Retinal pigment epithelial cell (primary cell): ENCODE data around the gene ANO10.

ENCODE experiments used
- DNase-seq: peaks from one replicate; pipeline ENCODE4 v3.0.0-alpha.2; 2010; ENCODE audit warnings: low read depth
- H3K4me3 ChIP-seq: 2 replicates; pipeline ENCODE4 v1.5.1; 2011; ENCODE audit warnings: mild to moderate bottlenecking, low read length, control low read depth, moderate library complexity
- TF ChIP-seq, protein P1 (sequence below): conservative IDR thresholded peaks from 2 replicates; pipeline ENCODE4 v1.5.1; 2011; ENCODE audit warnings: low read depth, low read length, control low read depth, inconsistent platforms

Gene ANO10

GRCh38 chr3:43512754-43513404, 108.9 kb downstream of the ANO10 start:
- DNase-seq, result no peak
- TF ChIP-seq, protein P1, sequence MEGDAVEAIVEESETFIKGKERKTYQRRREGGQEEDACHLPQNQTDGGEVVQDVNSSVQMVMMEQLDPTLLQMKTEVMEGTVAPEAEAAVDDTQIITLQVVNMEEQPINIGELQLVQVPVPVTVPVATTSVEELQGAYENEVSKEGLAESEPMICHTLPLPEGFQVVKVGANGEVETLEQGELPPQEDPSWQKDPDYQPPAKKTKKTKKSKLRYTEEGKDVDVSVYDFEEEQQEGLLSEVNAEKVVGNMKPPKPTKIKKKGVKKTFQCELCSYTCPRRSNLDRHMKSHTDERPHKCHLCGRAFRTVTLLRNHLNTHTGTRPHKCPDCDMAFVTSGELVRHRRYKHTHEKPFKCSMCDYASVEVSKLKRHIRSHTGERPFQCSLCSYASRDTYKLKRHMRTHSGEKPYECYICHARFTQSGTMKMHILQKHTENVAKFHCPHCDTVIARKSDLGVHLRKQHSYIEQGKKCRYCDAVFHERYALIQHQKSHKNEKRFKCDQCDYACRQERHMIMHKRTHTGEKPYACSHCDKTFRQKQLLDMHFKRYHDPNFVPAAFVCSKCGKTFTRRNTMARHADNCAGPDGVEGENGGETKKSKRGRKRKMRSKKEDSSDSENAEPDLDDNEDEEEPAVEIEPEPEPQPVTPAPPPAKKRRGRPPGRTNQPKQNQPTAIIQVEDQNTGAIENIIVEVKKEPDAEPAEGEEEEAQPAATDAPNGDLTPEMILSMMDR, result no peak
- H3K4me3 ChIP-seq, result no peak overlapping the region

GRCh38 chr3:43506644-43507043, 115.2 kb downstream of the ANO10 start:
- TF ChIP-seq, protein P1, result no peak
- no peak overlapping the region for H3K4me3 ChIP-seq

DNA sequence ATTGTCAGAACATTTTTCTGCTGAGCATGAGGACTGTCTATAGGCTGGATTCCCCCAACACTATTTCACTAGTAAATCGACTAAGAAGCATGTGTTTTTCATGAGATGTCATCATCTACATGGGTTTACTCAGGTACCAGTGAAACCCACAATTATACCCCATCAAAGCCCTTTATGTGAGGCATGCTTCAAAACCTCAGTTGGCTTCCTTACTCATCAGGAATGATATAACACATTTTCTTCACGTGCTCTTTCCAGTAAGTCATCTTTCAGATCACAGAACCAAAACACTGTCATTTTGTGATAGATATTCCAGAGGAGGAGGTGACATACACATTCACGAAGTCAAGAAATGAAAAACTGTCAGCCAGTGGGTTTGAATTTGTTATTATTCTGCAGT, 116.5 kb downstream of the ANO10 start:
- H3K4me3 ChIP-seq, result no peak overlapping the region
- DNase-seq, result no peak
- TF ChIP-seq, protein P1, result no peak

More at GRCh38 chr3:43506644-43507043, 115.2 kb downstream of the ANO10 start:
- no peak for DNase-seq

DNA sequence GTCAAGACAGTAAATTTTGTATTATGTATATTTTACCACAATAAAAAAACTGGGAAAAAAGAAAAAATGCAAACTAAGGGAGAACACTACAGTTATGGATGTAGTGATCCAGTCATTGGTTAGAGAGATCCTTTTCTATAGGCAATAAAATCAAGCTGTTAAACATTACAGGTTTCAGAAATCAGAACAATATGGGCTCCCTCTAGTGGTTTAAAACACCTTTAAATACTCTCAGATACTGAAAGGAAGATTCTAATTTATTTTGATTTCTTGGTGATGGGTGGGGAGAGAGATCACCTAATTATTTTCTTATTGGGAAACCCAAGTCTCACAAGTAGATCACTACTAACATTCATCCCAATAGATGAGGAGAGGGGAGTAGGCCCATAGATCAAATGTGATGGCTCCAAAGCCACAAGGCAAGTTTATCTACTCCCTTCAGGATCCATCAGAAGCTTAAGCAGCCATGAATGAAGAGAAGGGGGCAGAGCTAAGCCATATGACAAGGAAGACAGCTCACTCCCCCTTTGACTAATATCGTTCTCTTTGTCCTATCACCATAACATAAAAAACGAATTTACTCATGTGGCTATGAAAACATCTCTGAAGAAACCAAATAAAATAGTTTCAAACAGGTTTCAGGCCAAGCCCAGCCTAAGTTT, 118.6 kb downstream of the ANO10 start:
- no peak overlapping the region for H3K4me3 ChIP-seq
- no peak for DNase-seq
- TF ChIP-seq, protein P1, result peak; percentile 44

DNA sequence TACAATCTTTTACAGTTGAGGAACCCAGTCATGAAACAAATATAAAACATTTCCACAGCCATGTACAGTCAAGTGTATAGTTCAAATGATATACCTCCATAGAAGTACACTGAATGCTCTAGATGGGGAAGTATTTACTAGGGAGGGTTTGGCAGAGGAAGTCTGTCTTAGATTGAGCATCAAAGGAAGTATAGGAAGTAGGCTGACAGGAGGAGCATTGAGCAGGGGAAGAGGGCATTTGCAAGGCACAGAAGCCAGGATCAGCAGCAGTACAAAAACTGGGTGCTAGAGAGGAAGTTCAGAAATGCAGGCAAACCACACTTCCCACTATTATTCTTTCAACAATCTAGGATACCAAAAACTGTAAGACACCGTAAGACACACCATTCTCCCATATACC, 122.6 kb downstream of the ANO10 start:
- TF ChIP-seq, protein P1, result no peak
- DNase-seq, result no peak

DNA sequence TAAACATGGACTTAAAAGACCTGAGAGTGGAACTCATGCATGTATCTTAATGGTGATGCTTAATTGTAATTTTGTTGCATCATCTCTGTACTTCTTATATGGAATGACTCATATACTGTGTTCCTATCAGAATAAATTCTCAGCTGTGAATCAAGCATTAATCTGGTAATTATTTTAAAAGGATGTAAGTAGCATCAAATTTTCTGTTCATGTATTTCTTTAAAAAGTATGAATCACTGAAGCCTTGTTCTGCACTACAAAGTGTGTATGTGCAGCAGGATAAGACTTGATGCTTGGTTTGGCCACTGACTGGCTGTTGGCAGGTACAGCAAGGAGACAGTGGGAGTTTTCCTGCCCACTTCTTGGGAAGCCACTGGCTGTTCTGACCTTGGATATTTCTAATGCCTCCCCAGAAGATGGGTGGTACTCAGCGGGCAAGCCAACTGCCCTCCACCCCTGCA, 123.9 kb downstream of the ANO10 start:
- DNase-seq, result peak; percentile 20
- no peak overlapping the region for H3K4me3 ChIP-seq
- TF ChIP-seq, protein P1, result no peak

More for the DNA sequence above, 122.6 kb downstream of the ANO10 start:
- H3K4me3 ChIP-seq, result no peak overlapping the region

GRCh38 chr3:43497422-43497821, 124.4 kb downstream of the ANO10 start:
- H3K4me3 ChIP-seq, result no peak overlapping the region
- TF ChIP-seq, protein P1, result no peak

More at GRCh38 chr3:43497422-43497821, 124.4 kb downstream of the ANO10 start:
- DNase-seq, result no peak
